MM.1S (cell line): ENCODE measurements around the gene GRB2.

ENCODE experiments used
- DNase-seq: peaks from one replicate; pipeline ENCODE4 v3.0.0-alpha.2; 2015
- H2AFZ ChIP-seq: fragments of 300-600 bp; sonication (generic); 2 replicates; pipeline ENCODE4 v1.6.0; 2016; ENCODE audit warnings: antibody characterized with exemption, low read length
- H3F3A ChIP-seq: fragments of 300-600 bp; sonication (generic); 2 replicates; pipeline ENCODE4 v1.6.1; 2016; ENCODE audit warnings: mild to moderate bottlenecking, antibody characterized with exemption, low read length, moderate library complexity, mixed read lengths; ENCODE audit not compliant: insufficient read depth
- H3K27ac ChIP-seq: fragments of 300-600 bp; sonication (generic); 2 replicates; pipeline ENCODE4 v1.5.1; 2016; ENCODE audit warnings: mild to moderate bottlenecking, low read length
- H3K27me3 ChIP-seq: fragments of 300-600 bp; sonication (generic); replicated peaks from 2 replicates; pipeline ENCODE4 v1.6.0; 2016; ENCODE audit warnings: low read length; ENCODE audit not compliant: insufficient read depth
- H3K36me3 ChIP-seq: fragments of 300-600 bp; sonication (generic); replicated peaks from 2 replicates; pipeline ENCODE4 v1.6.1; 2016; ENCODE audit warnings: mild to moderate bottlenecking, low read length, mixed read lengths; ENCODE audit not compliant: insufficient read depth
- H3K4me1 ChIP-seq: fragments of 300-600 bp; sonication (generic); 2 replicates; pipeline ENCODE4 v1.6.1; 2016; ENCODE audit warnings: low read length, mixed read lengths
- H3K4me2 ChIP-seq: fragments of 300-600 bp; sonication (generic); 2 replicates; pipeline ENCODE4 v1.6.0; 2016; ENCODE audit warnings: low read depth, low read length
- H3K4me3 ChIP-seq: fragments of 300-600 bp; sonication (generic); 2 replicates; pipeline ENCODE4 v1.5.1; 2016; ENCODE audit warnings: low read length, mixed read lengths
- H3K79me2 ChIP-seq: fragments of 300-600 bp; sonication (generic); 2 replicates; pipeline ENCODE4 v1.6.1; 2016; ENCODE audit warnings: mixed run types, low read length, mixed read lengths
- H3K9ac ChIP-seq: fragments of 300-600 bp; sonication (generic); 2 replicates; pipeline ENCODE4 v1.6.1; 2016; ENCODE audit warnings: low read length, mixed read lengths
- H3K9me2 ChIP-seq: fragments of 300-600 bp; sonication (generic); replicated peaks from 2 replicates; pipeline ENCODE4 v1.6.1; 2016; ENCODE audit warnings: mild to moderate bottlenecking, low read length, mixed read lengths; ENCODE audit not compliant: insufficient read depth
- H3K9me3 ChIP-seq: fragments of 300-600 bp; sonication (generic); replicated peaks from 2 replicates; pipeline ENCODE4 v1.6.1; 2016; ENCODE audit warnings: mild to moderate bottlenecking, low read length, mixed read lengths; ENCODE audit not compliant: insufficient read depth
- H4K20me1 ChIP-seq: fragments of 300-600 bp; sonication (generic); 2 replicates; pipeline ENCODE4 v1.6.1; 2016; ENCODE audit warnings: mild to moderate bottlenecking, low read length, moderate library complexity, mixed read lengths; ENCODE audit not compliant: insufficient read depth
- CTCF ChIP-seq: fragments of 300-600 bp; sonication (generic); IDR thresholded peaks from 2 replicates; pipeline ENCODE4 v1.5.1; 2016; ENCODE audit warnings: antibody characterized with exemption, low read length, mixed read lengths
- EZH2 ChIP-seq: fragments of 300-600 bp; sonication (generic); optimal IDR thresholded peaks from 2 replicates; pipeline ENCODE3; 2017; ENCODE audit warnings: low read depth, mild to moderate bottlenecking, antibody characterized with exemption, low read length, mixed read lengths
- EZH2phosphoT487 ChIP-seq: fragments of 300-600 bp; sonication (generic); IDR thresholded peaks from 2 replicates; pipeline ENCODE4 v1.6.1; 2018; ENCODE audit warnings: antibody characterized with exemption, low read length

The GRB2 gene

GRCh38 chr17:75404731-75405364 lies 630 bp downstream of the GRB2 start:
- TF ChIP-seq CTCF (no peak), EZH2 (no peak), EZH2phosphoT487 (no peak)
- peaks cover 14% of the 10 kb centered on the region for H4K20me1 ChIP-seq
- peaks cover 25% of the 10 kb centered on the region for H3F3A ChIP-seq
- H3K9ac ChIP-seq, result peak overlapping the region; percentile 94
- H3K36me3 ChIP-seq, result no peaks in the 10 kb centered on the region
- no peaks in the 10 kb centered on the region for H3K27me3 ChIP-seq
- no peaks in the 10 kb centered on the region for H3K9me2 ChIP-seq
- peak overlapping the region; percentile 59; the same call in 1 of the 2 replicates for H3K27ac ChIP-seq
- peak overlapping the region; percentile 81 for H2AFZ ChIP-seq
- H3K4me3 ChIP-seq, result peak overlapping the region; percentile 94
- peaks cover 57% of the 10 kb centered on the region for H3K79me2 ChIP-seq
- H3K9me3 ChIP-seq, result no peaks in the 10 kb centered on the region
- H3K4me2 ChIP-seq, result peak overlapping the region; percentile 84
- peaks cover 9% of the 10 kb centered on the region for H3K4me1 ChIP-seq
- DNase-seq, result peak; percentile 55

GRCh38 chr17:75404223-75404730 lies 1.2 kb downstream of the GRB2 start:
- Histone ChIP-seq H3K27ac (peak overlapping the region; percentile 59; the same call in 1 of the 2 replicates), H4K20me1 (peaks cover 14% of the 10 kb centered on the region), H3K9me3 (no peaks in the 10 kb centered on the region), H3K27me3 (no peaks in the 10 kb centered on the region), H3K9me2 (no peaks in the 10 kb centered on the region), H3K79me2 (peaks cover 62% of the 10 kb centered on the region), H3F3A (peaks cover 25% of the 10 kb centered on the region), H3K36me3 (no peaks in the 10 kb centered on the region), H3K4me1 (peaks cover 9% of the 10 kb centered on the region), H2AFZ (no peak overlapping the region), H3K4me3 (peak overlapping the region; percentile 94), H3K4me2 (peak overlapping the region; percentile 84), H3K9ac (peak overlapping the region; percentile 94)
- DNase-seq, result peak; percentile 68
- TF ChIP-seq EZH2, result no peak
- peak; percentile 88 for TF ChIP-seq CTCF

- Histone ChIP-seq H2AFZ (no peak overlapping the region), H3K4me2 (peak overlapping the region; percentile 39; the same call in 1 of the 2 replicates), H3K36me3 (no peaks in the 10 kb centered on the region), H3K79me2 (peaks cover 74% of the 10 kb centered on the region), H3K4me3 (no peak overlapping the region), H3F3A (peaks cover 25% of the 10 kb centered on the region), H3K9ac (no peak overlapping the region), H3K4me1 (peaks cover 9% of the 10 kb centered on the region), H4K20me1 (peaks cover 18% of the 10 kb centered on the region), H3K27ac (no peak overlapping the region), H3K27me3 (no peaks in the 10 kb centered on the region), H3K9me2 (no peaks in the 10 kb centered on the region), H3K9me3 (no peaks in the 10 kb centered on the region)
- TF ChIP-seq EZH2 (no peak), EZH2phosphoT487 (no peak), CTCF (no peak)
- DNase-seq, result no peak
Observed at GRCh38 chr17:75403131-75403530, 2.3 kb downstream of the GRB2 start.
